OCI-LY3 (cell line): ENCODE results near the gene SMCO2.

ENCODE experiments used
- H2AFZ ChIP-seq: fragments of 200-600, 300-600 bp; shearing (Covaris generic); 2 replicates; pipeline ENCODE4 v1.6.0; 2014; ENCODE audit warnings: antibody characterized with exemption, low read depth, low read length
- H3K27ac ChIP-seq: fragments of 200-600, 300-600 bp; sonication (generic); 2 replicates; pipeline ENCODE4 v1.5.1; 2014; ENCODE audit warnings: mild to moderate bottlenecking, low read length, moderate library complexity, mixed read lengths
- H3K27me3 ChIP-seq: fragments of 200-600, 300-600 bp; sonication (generic); 2 replicates; pipeline ENCODE4 v1.6.1; 2014; ENCODE audit warnings: low read depth, low read length, mixed read lengths
- H3K36me3 ChIP-seq: fragments of 200-600, 300-600 bp; sonication (generic); replicated peaks from 2 replicates; pipeline ENCODE3; 2014; ENCODE audit warnings: low read depth, low read length, mixed read lengths
- H3K4me1 ChIP-seq: fragments of 300-600, 200-600 bp; sonication (generic); 2 replicates; pipeline ENCODE4 v1.6.1; 2014; ENCODE audit warnings: low read length, mixed read lengths
- H3K4me2 ChIP-seq: fragments of 200-600, 300-600 bp; sonication (generic); 2 replicates; pipeline ENCODE4 v1.6.1; 2014; ENCODE audit warnings: low read length, mixed read lengths
- H3K4me3 ChIP-seq: fragments of 300-600, 200-600 bp; sonication (generic); 2 replicates; pipeline ENCODE4 v1.5.1; 2014; ENCODE audit warnings: antibody characterized with exemption, mild to moderate bottlenecking, low read length, moderate library complexity
- H3K79me2 ChIP-seq: fragments of 300-600, 200-600 bp; shearing (Covaris generic); 2 replicates; pipeline ENCODE4 v1.6.1; 2014; ENCODE audit warnings: mild to moderate bottlenecking, low read length, mixed read lengths
- H3K9ac ChIP-seq: fragments of 300-600, 200-600 bp; shearing (Covaris generic); 2 replicates; pipeline ENCODE4 v1.6.0; 2014; ENCODE audit warnings: mild to moderate bottlenecking, low read length, moderate library complexity
- H3K9me3 ChIP-seq: fragments of 200-600, 300-600 bp; shearing (Covaris generic); 2 replicates; pipeline ENCODE4 v1.6.1; 2014; ENCODE audit warnings: low read length, mixed read lengths; ENCODE audit not compliant: insufficient read depth
- H4K20me1 ChIP-seq: fragments of 200-600, 300-600 bp; sonication (generic); 2 replicates; pipeline ENCODE4 v1.6.1; 2016; ENCODE audit warnings: low read length, mixed read lengths; ENCODE audit not compliant: insufficient read depth
- CTCF ChIP-seq: fragments of 200-600, 300-600 bp; sonication (generic); IDR thresholded peaks from 2 replicates; pipeline ENCODE4 v1.5.1; 2014; ENCODE audit warnings: antibody characterized with exemption, low read length, low read depth
- EZH2phosphoT487 ChIP-seq: fragments of 200-600 bp; shearing (Covaris generic); IDR thresholded peaks from 2 replicates; pipeline ENCODE4 v1.6.1; 2018; ENCODE audit warnings: antibody characterized with exemption, mixed run types, low read depth

SMCO2 gene

DNA sequence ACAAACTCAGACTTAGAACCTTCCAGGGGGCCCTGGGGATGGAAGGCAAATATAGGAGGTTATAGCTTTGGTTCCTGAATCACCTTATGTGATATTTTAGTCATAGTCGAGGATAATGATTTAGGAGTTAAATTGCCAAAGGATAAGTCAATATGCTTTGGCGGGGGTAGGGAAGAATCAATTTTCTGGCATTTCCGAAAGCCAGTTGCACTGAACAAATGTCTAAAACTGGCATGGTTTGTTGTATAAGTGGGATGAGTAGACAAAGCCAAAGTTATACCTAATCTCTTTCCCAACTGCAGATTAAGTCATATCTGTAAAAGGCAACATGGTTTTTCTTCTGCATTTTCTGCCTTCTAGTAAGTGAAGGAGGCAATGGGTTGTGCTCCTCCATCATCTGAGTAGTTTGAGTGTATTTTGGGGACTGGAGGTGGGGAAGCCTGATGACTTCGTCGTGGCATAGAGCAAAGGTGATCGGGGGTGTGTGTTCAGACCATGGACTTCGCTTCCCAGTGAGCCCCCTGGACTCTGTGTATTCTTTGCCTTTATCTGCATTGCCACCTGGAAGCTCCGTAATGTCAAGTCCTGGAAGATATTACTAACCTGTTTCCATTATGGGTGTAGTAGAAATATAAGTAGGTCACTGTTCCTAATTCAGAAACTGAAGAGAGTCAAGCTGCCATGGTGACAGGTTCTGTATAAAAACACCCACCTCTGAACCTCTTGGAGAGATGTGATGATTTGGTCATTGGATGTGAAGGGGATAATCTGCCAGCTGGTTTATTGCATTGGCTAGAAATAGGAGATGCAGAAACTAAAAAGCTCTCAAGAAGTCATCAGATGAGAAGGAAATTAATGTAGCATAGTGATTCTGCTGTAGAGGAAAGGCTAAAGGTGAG is 102.0 kb downstream of the SMCO2 start:
- peaks cover 25% of the 10 kb centered on the region for H3K27me3 ChIP-seq
- H3K9ac ChIP-seq: no peak overlapping the region
- TF ChIP-seq EZH2phosphoT487 (no peak), CTCF (no peak)
- no peak overlapping the region for H3K27ac ChIP-seq
- no peak overlapping the region for H3K4me2 ChIP-seq
- H3K36me3 ChIP-seq: no peaks in the 10 kb centered on the region
- H3K79me2 ChIP-seq: no peaks in the 10 kb centered on the region
- no peak overlapping the region for H2AFZ ChIP-seq
- no peak overlapping the region for H3K4me3 ChIP-seq
- no peaks in the 10 kb centered on the region for H4K20me1 ChIP-seq
- H3K9me3 ChIP-seq: no peaks in the 10 kb centered on the region
- no peaks in the 10 kb centered on the region for H3K4me1 ChIP-seq

GRCh38 chr12:27549236-27549800 is 102.8 kb downstream of the SMCO2 start:
- Histone ChIP-seq H3K4me2 (no peak overlapping the region), H3K27ac (no peak overlapping the region), H3K4me3 (no peak overlapping the region), H3K27me3 (peaks cover 28% of the 10 kb centered on the region), H3K79me2 (no peaks in the 10 kb centered on the region), H3K4me1 (no peaks in the 10 kb centered on the region), H3K9ac (no peak overlapping the region), H3K9me3 (no peaks in the 10 kb centered on the region), H4K20me1 (no peaks in the 10 kb centered on the region), H3K36me3 (no peaks in the 10 kb centered on the region), H2AFZ (no peak overlapping the region)
- TF ChIP-seq EZH2phosphoT487 (no peak), CTCF (no peak)

GRCh38 chr12:27549801-27550652 is 103.5 kb downstream of the SMCO2 start:
- H3K36me3 ChIP-seq: no peaks in the 10 kb centered on the region
- no peak for TF ChIP-seq CTCF
- no peak for TF ChIP-seq EZH2phosphoT487
- H3K9ac ChIP-seq: no peak overlapping the region
- no peaks in the 10 kb centered on the region for H3K9me3 ChIP-seq
- peaks cover 29% of the 10 kb centered on the region for H3K27me3 ChIP-seq
- H3K4me1 ChIP-seq: no peaks in the 10 kb centered on the region
- no peak overlapping the region for H3K4me2 ChIP-seq
- H3K4me3 ChIP-seq: no peak overlapping the region
- no peaks in the 10 kb centered on the region for H4K20me1 ChIP-seq
- no peak overlapping the region for H2AFZ ChIP-seq
- no peak overlapping the region for H3K27ac ChIP-seq
- H3K79me2 ChIP-seq: no peaks in the 10 kb centered on the region

DNA sequence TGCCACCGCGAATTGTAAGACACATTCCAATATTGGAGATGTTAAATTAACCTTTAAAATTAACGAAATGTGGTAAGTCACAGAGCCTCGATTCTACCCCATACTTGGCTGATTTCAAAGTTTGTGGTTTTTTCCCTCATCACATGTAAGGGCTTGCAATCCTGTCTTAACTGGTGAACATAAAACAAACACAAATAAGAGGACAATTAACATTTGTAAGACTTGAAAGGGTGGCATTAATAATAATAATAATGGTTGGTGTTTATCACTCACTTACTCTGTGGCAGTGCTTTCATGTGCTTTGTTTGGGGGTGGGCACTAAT is 104.1 kb downstream of the SMCO2 start:
- H3K4me3 ChIP-seq: no peak overlapping the region
- no peaks in the 10 kb centered on the region for H3K36me3 ChIP-seq
- H2AFZ ChIP-seq: no peak overlapping the region
- H3K9me3 ChIP-seq: no peaks in the 10 kb centered on the region
- H4K20me1 ChIP-seq: no peaks in the 10 kb centered on the region
- no peak overlapping the region for H3K4me2 ChIP-seq
- TF ChIP-seq EZH2phosphoT487 (no peak), CTCF (no peak)
- H3K27me3 ChIP-seq: peaks cover 33% of the 10 kb centered on the region
- H3K9ac ChIP-seq: no peak overlapping the region
- H3K79me2 ChIP-seq: no peaks in the 10 kb centered on the region
- H3K4me1 ChIP-seq: no peaks in the 10 kb centered on the region
- H3K27ac ChIP-seq: no peak overlapping the region
